Measurements from ENCODE around the gene DYNLT1. TPM values are rescaled to one million over a fixed set of nuclear protein-coding genes. Genes with fewer than 3 reads are reported as not detected.
"Not testable (repeated sequence)": the region's sequence is repeated elsewhere in the genome, so short reads cannot be mapped to it uniquely, and the experiment has no call there.

The DYNLT1 gene
- total RNA-seq, 4 donors from 2014 or later, result 36.6 to 80.0 (median 49.1) TPM

DNA sequence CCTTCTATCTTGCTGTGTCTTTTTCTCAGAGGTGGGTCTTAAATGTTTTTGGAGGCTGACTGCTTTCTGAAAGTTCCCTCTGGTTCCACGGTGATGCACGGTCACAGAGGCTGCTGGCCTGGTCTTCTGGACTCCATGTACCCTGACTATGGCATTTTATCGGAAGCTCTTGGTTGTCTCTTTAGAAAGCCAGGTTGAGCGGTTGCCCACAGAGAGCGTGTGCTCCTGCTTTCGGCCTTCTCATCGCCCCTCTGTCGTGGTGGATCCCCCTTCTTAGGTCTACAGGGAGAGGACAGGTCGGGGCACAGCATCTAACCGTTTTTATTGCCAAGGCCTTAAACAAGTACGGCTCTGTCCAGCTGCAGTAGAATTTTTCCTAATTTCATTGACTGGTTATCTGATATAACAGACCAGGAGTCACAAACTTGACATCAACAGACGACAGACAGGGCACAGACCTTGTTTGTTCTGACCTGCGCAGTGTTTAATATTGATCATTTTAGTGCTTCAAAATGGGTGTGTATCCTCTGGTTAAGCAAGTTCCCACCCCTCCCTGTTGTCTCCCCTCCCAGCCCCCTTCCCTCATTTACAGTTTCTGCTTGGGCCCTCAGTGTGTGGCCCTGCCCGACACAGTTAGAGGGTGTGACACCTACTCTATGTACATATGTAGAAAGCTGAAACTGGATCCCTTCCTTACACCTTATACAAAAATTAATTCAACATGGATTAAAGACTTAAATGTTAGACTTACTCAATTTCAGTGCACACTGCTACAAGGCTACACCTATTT, 30.0 kb upstream of the DYNLT1 start:
- H3K9me3 ChIP-seq, result no peaks in the 10 kb centered on the region
- H3K27ac ChIP-seq, result no peak overlapping the region
- 86 to 87% methylated on average over 14 of the region's 14 CpGs for WGBS, 2 donors
- H3K27me3 ChIP-seq, result no peaks in the 10 kb centered on the region
- DNase-seq (ENCODE audit: low spot score in 2 of 2), result no peak
- H3K36me3 ChIP-seq, result no peaks in the 10 kb centered on the region
- TF ChIP-seq EP300 (IDR thresholded peaks at IDR 0.05) (no peak), POLR2A (IDR thresholded peaks at IDR 0.05) (no peak)
- TF ChIP-seq, protein P1, sequence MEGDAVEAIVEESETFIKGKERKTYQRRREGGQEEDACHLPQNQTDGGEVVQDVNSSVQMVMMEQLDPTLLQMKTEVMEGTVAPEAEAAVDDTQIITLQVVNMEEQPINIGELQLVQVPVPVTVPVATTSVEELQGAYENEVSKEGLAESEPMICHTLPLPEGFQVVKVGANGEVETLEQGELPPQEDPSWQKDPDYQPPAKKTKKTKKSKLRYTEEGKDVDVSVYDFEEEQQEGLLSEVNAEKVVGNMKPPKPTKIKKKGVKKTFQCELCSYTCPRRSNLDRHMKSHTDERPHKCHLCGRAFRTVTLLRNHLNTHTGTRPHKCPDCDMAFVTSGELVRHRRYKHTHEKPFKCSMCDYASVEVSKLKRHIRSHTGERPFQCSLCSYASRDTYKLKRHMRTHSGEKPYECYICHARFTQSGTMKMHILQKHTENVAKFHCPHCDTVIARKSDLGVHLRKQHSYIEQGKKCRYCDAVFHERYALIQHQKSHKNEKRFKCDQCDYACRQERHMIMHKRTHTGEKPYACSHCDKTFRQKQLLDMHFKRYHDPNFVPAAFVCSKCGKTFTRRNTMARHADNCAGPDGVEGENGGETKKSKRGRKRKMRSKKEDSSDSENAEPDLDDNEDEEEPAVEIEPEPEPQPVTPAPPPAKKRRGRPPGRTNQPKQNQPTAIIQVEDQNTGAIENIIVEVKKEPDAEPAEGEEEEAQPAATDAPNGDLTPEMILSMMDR (IDR thresholded peaks at IDR 0.05), result no peak
- H3K4me3 ChIP-seq, result no peak overlapping the region
- H3K4me1 ChIP-seq, result no peaks in the 10 kb centered on the region

DNA sequence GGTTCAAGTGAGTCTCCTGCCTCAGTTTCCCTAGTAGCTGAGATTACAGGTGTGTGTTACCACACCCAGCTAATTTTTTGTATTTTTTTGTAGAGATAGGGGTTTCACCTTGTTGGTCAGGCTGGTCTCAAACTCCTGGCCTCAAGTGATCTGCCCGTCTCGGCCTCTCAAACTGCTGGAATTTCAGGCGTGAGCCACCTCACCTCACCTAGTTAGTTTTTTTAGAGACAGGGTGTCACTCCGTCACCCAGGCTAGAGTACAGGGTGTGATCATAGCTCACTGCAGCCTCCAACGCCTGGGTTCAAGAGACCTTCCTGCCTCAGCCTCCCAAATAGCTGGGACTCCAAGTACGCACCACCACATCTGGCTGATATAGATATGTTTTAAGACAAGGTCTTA, 28.2 kb upstream of the DYNLT1 start:
- H3K9me3 ChIP-seq, result no peaks in the 10 kb centered on the region
- 96% methylated on average over 6 of the region's 6 CpGs for WGBS, 2 donors
- H3K4me3 ChIP-seq, result no peak overlapping the region
- no peak overlapping the region for H3K27ac ChIP-seq
- TF ChIP-seq, protein P1 (IDR thresholded peaks at IDR 0.05), result no peak
- no peak for TF ChIP-seq POLR2A (IDR thresholded peaks at IDR 0.05)
- no peak for TF ChIP-seq EP300 (IDR thresholded peaks at IDR 0.05)
- H3K4me1 ChIP-seq, result peaks cover 0 to 3% (median 0%) of the 10 kb centered on the region in 4 donors
- no peaks in the 10 kb centered on the region for H3K36me3 ChIP-seq
- H3K27me3 ChIP-seq, result no peaks in the 10 kb centered on the region
- no peak for DNase-seq (ENCODE audit: low spot score in 2 of 2)

DNA sequence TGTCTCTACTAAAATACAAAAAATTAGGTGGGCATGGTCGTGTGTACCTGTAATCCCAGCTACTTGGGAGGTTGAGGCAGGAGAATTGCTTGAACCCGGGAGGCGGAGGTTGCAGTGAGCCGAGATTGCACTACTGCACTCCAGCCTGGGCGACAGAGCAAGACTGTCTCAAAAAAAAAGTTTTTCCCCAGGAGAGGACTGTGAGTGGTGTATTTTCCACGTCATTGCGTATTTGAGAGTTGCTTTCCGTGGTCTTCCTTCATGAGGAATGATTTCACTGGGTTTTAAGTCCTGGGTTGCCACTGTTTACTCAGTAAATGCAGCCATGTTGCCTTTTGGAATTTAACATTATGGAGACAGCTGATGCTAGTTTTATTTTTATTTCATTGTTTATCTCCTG, 27.6 kb upstream of the DYNLT1 start:
- not testable (repeated sequence) for H3K4me3 ChIP-seq; H3K27me3 ChIP-seq; H3K27ac ChIP-seq; H3K36me3 ChIP-seq; DNase-seq (ENCODE audit: low spot score in 2 of 2); H3K9me3 ChIP-seq; H3K4me1 ChIP-seq
- 82 to 90% methylated on average over 8 of the region's 8 CpGs for WGBS, 2 donors

DNA sequence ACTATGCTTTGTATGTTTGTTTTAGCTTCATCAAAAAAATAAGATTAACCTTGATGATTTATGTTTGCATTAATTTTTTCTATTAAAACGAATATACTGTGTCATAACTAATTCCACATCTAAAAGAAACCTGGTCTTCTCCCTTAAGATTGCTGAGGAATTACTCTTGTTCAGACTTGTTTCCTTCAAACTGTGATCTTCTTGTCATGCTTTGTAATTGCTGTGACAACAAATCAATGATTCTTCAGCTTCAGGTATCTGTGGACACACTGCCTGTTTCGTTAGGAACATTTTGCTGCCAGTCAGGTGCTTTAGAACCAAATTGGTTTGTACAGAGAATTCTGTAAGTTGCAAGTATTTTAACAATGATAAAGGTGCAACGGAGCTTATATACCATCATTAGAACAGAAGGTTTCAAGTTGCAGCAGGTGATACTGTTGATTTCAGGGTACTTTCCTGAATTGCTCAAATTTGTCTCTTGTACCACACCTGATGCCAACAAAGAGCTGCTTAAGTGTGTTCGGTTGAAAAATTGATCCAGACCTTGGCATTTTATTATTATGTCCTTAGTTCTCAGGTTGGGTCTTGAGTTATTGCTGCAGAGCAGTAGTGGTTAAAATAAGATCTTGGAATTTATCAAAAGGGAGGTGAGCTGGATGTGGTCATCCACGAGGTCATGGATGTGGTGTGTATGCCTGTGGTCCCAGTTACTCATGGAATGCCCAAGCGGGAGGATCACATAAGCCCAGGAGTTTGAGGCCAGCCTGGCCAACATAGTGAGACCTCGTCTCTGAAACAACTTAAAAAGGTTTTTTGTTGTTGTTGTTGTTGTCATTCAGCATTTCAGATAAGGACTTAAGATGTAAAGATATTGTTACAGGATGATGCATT, 24.8 kb upstream of the DYNLT1 start:
- TF ChIP-seq POLR2A (IDR thresholded peaks at IDR 0.05), result no peak
- TF ChIP-seq, protein P1 (IDR thresholded peaks at IDR 0.05), result no peak
- no peak for TF ChIP-seq EP300 (IDR thresholded peaks at IDR 0.05)
- Histone ChIP-seq H3K27me3 (peaks cover 0 to 10% of the 10 kb centered on the region in 2 donors), H3K36me3 (no peaks in the 10 kb centered on the region), H3K27ac (no peak overlapping the region), H3K4me1 (peaks cover 0 to 3% (median 0%) of the 10 kb centered on the region in 4 donors), H3K9me3 (no peaks in the 10 kb centered on the region), H3K4me3 (no peak overlapping the region)
- WGBS, 2 donors, result 72 to 75% methylated on average over 7 of the region's 7 CpGs
- DNase-seq (ENCODE audit: low spot score in 2 of 2), result no peak

DNA sequence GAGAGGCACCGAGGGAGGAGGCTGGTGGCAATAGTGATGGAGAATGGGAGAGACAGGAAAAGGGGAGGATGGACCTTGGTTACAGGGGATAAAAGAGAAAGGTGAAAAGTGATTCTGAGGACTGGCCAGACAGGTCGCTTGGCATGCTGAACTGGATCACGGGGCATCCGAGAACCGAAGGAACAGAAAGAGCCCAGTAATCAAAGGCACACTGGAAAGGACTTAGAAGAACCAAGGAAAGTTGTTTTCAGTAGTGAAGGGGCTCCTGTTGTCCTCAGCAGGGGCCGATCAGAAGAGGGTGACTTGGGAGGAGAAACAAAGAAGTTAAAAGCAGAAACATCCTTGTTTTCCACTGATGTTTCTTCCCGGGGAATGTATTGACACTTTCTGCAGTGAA, 24.2 kb upstream of the DYNLT1 start:
- TF ChIP-seq, protein P1 (IDR thresholded peaks at IDR 0.05), result no peak
- TF ChIP-seq POLR2A (IDR thresholded peaks at IDR 0.05) (no peak), EP300 (IDR thresholded peaks at IDR 0.05) (no peak)
- no peaks in the 10 kb centered on the region for H3K9me3 ChIP-seq
- WGBS, 2 donors, result 64 to 72% methylated on average over 7 of the region's 7 CpGs
- H3K4me1 ChIP-seq, result peaks cover 0 to 3% (median 0%) of the 10 kb centered on the region in 4 donors
- no peak overlapping the region for H3K27ac ChIP-seq
- peaks cover 0 to 10% of the 10 kb centered on the region in 2 donors for H3K27me3 ChIP-seq
- no peaks in the 10 kb centered on the region for H3K36me3 ChIP-seq
- no peak for DNase-seq (ENCODE audit: low spot score in 2 of 2)
- no peak overlapping the region for H3K4me3 ChIP-seq
